Activated naive CD4-positive, alpha-beta T cell treated with anti-CD3 and anti-CD28 coated beads, Interleukin-2, amount 50 U/mL, for 72 hours (primary cell): ENCODE measurements around the gene SDR39U1. TPM values are rescaled to one million over a fixed set of nuclear protein-coding genes. Genes with fewer than 3 reads are reported as not detected.

Experiments
- ATAC-seq, 2 donors: fragments of 150-1000 bp; cut with Tn5 transposase; 2 replicates each; pipeline ENCODE4 v1.10.0; 2021; ENCODE audit warnings: mild to moderate bottlenecking in 2 of 2, moderate library complexity in 2 of 2
- DNase-seq, 2 donors: peaks; one replicate each; pipeline ENCODE4 v3.0.0; 2021 to 2022; ENCODE audit warnings: low spot score in 2 of 2
- H3K27ac Mint-ChIP-seq, 2 donors: one replicate each; pipeline ENCODE4 v1.8.0; 2022; ENCODE audit warnings: mild to moderate bottlenecking in 2 of 2, mixed read lengths in 2 of 2
- H3K36me3 Mint-ChIP-seq, 2 donors: one replicate each; pipeline ENCODE4 v1.8.0; 2022; ENCODE audit warnings: mixed read lengths in 2 of 2
- H3K9me3 Mint-ChIP-seq, 2 donors: one replicate each; pipeline ENCODE4 v1.8.0; 2022; ENCODE audit warnings: mixed read lengths in 2 of 2
- total RNA-seq, 2 donors: library from RNA; stranded (reverse); gene quantifications; one replicate each; pipeline ENCODE4 v1.2.3, GENCODE V29; 2022

Gene SDR39U1
- total RNA-seq, 2 donors from 2014 or later: 50.6 to 72.3 TPM

DNA sequence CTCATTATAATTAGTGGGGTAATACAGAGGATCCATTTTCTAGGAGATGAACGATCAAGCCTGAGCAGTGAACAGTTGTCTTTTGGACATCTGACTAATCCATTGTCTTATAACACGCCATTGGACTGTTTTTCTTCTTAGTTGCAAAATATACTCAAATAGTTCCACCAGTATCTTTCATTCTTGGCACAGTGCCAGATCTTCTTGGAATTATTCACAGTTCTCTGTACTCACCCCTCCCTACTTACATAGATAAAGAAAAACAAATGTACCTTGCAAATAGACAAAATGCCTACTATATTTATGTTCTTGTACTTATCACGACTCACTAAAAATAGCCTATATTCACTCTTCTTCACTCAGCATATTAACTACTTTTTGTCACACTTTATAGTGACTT, 16.9 kb downstream of the SDR39U1 start:
- peaks cover 0 to 4% of the 10 kb centered on the region in 2 donors for H3K36me3 Mint-ChIP-seq
- no peak for DNase-seq
- peak overlapping the region in 1 of 2 donors; percentile 10 for H3K27ac Mint-ChIP-seq
- ATAC-seq: no peak
- H3K9me3 Mint-ChIP-seq: no peaks in the 10 kb centered on the region

GRCh38 chr14:24422694-24423601, 19.6 kb downstream of the SDR39U1 start:
- Mint-ChIP-seq H3K36me3 (no peaks in the 10 kb centered on the region), H3K9me3 (no peaks in the 10 kb centered on the region), H3K27ac (no peak overlapping the region)
- ATAC-seq: peak in 1 of 2 donors; percentile 29
- no peak for DNase-seq

GRCh38 chr14:24422261-24422660, 20.3 kb downstream of the SDR39U1 start:
- H3K36me3 Mint-ChIP-seq: no peaks in the 10 kb centered on the region
- H3K27ac Mint-ChIP-seq: no peak overlapping the region
- H3K9me3 Mint-ChIP-seq: no peaks in the 10 kb centered on the region
- DNase-seq: no peak
- ATAC-seq: no peak

DNA sequence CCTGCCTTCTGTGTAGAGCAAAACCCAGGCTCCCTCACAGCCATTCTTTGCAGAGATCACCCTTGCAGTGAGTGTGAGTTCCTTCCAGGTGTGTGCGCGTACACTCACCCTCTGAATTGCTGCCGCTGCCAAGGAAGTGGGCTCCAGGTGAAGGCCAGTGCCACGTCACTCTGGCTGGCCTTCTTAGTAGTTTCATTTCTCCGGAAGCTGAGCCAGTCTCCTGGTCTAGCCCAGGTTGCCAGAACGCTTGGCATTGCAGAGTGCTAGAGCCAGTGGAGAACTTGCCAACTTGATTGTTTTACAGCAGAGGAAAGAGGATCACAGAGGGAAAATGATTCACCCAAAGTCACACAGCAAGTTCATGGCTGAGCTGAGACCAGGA, 24.1 kb downstream of the SDR39U1 start:
- DNase-seq: no peak
- no peak overlapping the region for H3K27ac Mint-ChIP-seq
- no peaks in the 10 kb centered on the region for H3K36me3 Mint-ChIP-seq
- no peak for ATAC-seq
- no peaks in the 10 kb centered on the region for H3K9me3 Mint-ChIP-seq

- DNase-seq (no peak), ATAC-seq (no peak)
- H3K9me3 Mint-ChIP-seq: no peaks in the 10 kb centered on the region
- no peak overlapping the region for H3K27ac Mint-ChIP-seq
- no peaks in the 10 kb centered on the region for H3K36me3 Mint-ChIP-seq
Measured at GRCh38 chr14:24417832-24418491, 24.6 kb downstream of the SDR39U1 start.

GRCh38 chr14:24416932-24417619, 25.5 kb downstream of the SDR39U1 start:
- no peak for ATAC-seq
- no peak for DNase-seq
- H3K27ac Mint-ChIP-seq: no peak overlapping the region

DNA sequence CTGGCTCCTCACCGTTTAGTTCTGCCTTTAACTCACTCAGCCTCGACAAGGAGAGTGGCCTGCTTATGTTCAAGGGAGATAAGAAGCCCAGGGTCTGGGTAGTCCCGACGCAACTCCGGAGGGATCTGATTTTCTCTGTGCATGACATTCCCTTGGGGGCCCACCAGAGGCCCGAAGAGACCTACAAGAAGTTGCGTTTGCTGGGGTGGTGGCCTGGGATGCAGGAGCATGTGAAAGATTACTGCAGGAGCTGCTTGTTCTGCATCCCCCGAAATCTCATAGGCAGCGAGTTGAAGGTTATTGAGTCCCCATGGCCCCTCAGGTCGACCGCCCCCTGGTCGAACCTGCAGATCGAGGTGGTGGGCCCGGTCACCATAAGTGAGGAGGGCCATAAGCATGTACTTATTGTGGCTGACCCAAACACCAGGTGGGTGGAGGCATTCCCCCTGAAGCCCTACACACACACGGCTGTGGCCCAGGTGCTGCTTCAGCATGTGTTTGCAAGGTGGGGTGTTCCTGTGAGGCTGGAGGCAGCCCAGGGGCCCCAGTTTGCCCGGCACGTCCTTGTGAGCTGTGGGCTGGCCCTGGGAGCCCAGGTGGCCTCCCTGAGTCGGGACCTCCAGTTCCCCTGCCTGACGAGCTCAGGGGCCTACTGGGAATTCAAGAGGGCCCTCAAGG, 26.2 kb downstream of the SDR39U1 start:
- Mint-ChIP-seq H3K9me3 (no peaks in the 10 kb centered on the region), H3K36me3 (no peaks in the 10 kb centered on the region)

More at GRCh38 chr14:24416932-24417619, 25.5 kb downstream of the SDR39U1 start:
- H3K9me3 Mint-ChIP-seq: no peaks in the 10 kb centered on the region
- no peaks in the 10 kb centered on the region for H3K36me3 Mint-ChIP-seq

GRCh38 chr14:24415421-24416253, 26.9 kb downstream of the SDR39U1 start:
- no peak for DNase-seq
- Mint-ChIP-seq H3K36me3 (no peaks in the 10 kb centered on the region), H3K9me3 (no peaks in the 10 kb centered on the region), H3K27ac (no peak overlapping the region)
- ATAC-seq: no peak

More for the DNA sequence above, 26.2 kb downstream of the SDR39U1 start:
- ATAC-seq (no peak), DNase-seq (no peak)
- H3K27ac Mint-ChIP-seq: no peak overlapping the region

GRCh38 chr14:24414732-24415420, 27.7 kb downstream of the SDR39U1 start:
- no peak overlapping the region for H3K27ac Mint-ChIP-seq
- no peaks in the 10 kb centered on the region for H3K36me3 Mint-ChIP-seq
- H3K9me3 Mint-ChIP-seq: no peaks in the 10 kb centered on the region
- DNase-seq (no peak), ATAC-seq (no peak)

GRCh38 chr14:24414077-24414476, 28.5 kb downstream of the SDR39U1 start:
- DNase-seq: no peak
- Mint-ChIP-seq H3K36me3 (no peaks in the 10 kb centered on the region), H3K9me3 (no peaks in the 10 kb centered on the region), H3K27ac (no peak overlapping the region)
- no peak for ATAC-seq

GRCh38 chr14:24411443-24412389, 30.9 kb downstream of the SDR39U1 start:
- ATAC-seq (peak in 1 of 2 donors; percentile 58), DNase-seq (peak in 1 of 2 donors; percentile 28)
- no peaks in the 10 kb centered on the region for H3K36me3 Mint-ChIP-seq
- no peak overlapping the region for H3K27ac Mint-ChIP-seq
- no peaks in the 10 kb centered on the region for H3K9me3 Mint-ChIP-seq

- DNase-seq: no peak
Measured at GRCh38 chr14:24409956-24410355, 32.6 kb downstream of the SDR39U1 start.

DNA sequence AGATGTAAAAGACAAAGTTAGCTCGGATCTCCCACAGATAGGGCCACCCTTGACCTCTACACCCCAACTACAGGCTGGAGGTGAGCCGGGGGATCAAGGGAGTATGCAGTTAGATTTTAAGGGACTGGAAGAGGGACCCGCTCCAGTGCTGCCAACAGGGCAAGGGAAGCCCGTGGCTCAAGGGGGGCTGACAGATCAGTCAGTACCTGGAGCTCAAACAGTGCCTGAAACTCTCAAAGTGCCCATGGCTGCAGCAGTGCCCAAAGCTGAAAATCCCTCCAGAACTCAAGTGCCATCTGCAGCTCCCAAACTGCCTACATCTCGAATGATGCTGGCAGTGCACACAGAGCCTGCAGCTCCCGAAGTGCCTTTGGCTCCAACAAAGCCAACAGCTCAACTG, 33.4 kb downstream of the SDR39U1 start:
- Mint-ChIP-seq H3K36me3 (no peaks in the 10 kb centered on the region), H3K9me3 (no peaks in the 10 kb centered on the region), H3K27ac (no peak overlapping the region)
- no peak for DNase-seq
- ATAC-seq: no peak

More at GRCh38 chr14:24409956-24410355, 32.6 kb downstream of the SDR39U1 start:
- Mint-ChIP-seq H3K27ac (no peak overlapping the region), H3K9me3 (no peaks in the 10 kb centered on the region), H3K36me3 (no peaks in the 10 kb centered on the region)
- no peak for ATAC-seq

- DNase-seq (no peak), ATAC-seq (no peak)
- no peak overlapping the region for H3K27ac Mint-ChIP-seq
- H3K36me3 Mint-ChIP-seq: no peaks in the 10 kb centered on the region
- no peaks in the 10 kb centered on the region for H3K9me3 Mint-ChIP-seq
Measured at GRCh38 chr14:24408764-24409163, 33.8 kb downstream of the SDR39U1 start.
